ENCODE data around the gene IRAK2.
A peak's percentile ranks its signal among the peaks of the same experiment; 100 is the strongest.

The IRAK2 gene

DNA sequence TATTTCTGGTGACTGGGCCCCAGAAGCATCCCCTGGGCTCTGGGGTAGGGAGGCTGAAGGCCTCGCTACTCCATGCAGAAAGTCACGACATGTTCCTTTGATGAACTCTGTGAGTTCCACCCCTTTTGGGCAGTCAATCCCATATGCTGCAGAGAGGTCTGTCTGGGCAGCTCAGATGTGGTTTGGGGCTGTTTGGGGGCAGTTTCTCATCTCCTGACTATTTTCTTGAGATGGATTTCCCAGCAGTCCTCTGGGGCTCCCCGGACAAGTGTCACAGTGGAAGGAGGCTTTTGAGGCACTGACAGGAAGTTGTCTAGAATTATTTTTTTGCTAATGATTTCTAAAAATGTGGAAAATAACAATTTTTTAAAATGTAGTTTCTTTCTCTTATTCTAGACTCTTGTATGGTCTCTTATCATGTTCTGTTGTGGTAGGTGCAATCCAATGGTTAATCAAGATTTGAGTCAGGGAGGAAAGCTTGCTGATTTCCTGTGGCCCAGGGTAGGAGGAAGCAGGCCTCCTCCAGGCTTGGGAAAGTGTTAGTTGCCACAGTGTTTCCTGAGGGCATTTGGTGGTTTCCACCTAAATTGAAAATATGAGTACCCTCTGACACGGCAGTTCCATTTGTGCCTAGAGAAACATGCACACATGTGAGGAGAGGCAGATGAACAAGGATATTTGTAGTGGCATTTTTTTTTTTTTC, 63.7 kb downstream of the IRAK2 start:
- peak; percentile 26 for DNase-seq

DNA sequence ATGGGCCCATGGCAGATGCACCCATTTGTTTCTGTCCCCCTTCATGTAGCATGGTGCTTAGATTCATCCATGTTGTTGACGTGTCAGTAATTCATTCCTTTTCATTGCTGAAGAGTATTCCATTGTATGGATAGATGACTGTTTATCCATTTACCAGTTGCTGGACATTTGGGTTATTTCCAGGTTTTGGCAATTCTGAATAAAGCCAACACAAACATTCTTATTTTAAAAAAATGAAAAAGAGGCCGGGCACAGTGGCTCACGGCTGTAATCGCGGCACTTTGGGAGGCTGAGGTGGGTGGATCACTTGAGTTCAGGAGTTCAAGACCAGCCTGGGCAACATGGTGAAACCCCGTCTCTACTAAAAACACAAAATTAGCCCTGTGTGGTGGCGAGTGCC, 64.9 kb downstream of the IRAK2 start:
- DNase-seq = no peak

DNA sequence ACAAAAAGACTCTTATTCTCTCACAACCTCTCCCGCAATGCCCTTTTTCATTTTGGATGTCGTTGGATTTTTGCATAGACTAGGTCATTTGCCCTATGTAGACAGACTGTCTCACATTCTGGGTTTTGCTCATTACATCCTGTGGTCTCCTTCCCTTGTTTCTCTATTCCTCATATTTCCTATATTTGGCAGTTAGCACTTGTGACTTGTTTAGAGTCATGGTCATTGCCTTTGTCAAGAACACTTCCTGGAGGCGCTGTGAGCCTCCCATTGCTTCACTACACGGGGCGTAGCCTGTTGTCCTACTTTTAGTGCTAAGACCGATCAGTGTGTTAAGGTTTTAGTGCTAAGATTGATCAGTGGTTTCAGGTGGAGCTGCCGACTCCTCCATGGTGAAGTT, 67.4 kb downstream of the IRAK2 start:
- peak; percentile 42 for DNase-seq

DNA sequence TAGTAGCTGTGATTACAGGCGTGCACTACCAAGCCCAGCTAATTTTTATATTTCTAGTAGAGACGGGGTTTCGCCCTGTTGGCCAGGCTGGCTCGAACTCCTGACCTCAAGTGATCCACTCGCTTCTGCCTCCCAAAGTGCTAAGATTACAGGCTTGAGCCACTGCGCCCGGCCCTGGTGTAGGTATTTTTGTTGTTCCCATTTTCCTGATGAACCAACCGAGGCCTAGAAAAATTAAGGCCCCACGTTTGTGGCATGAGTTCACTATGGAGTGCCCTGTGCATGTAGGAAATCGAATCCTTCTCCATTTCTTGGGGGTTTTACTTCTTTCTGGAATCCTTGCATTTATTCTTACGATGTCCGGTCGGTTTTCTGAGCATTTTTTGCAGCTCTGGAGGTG, 69.3 kb downstream of the IRAK2 start:
- no peak for DNase-seq

DNA sequence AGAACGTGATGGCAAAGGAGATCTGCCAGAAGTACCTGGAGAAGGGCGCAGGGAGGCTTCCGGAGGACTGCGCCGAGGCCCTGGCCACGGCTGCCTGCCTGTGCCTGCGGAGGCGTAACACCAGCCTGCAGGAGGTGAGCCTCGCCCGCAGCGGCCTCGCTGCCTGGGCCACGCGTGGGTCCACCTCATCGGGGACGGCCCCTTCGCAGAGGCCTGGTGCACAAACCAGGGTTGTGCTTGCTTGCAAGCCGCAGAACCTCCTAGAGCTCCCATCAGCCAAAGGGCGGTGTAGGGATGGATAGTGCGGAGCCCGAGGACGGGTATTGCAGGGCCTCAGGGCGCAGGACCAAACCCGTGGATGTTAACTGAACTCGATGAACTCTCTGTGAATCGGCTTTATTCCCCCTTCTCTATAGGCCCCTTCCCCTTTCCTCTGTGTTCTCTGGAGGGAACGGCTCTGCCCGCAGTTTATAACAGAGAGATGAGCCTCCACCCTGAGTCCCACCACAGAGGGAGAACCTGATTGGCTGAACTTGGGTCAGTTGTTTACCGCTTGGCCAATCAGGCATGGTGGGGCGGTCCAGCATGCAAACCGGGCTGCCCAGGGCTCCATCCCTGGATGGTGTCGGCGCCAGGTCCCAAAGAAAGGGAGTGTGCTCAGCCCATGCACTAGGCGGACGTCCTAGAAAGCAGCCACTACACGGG, 70.0 kb downstream of the IRAK2 start:
- no peak for DNase-seq

- no peak for DNase-seq
Observed at GRCh38 chr3:10235551-10235950, 70.8 kb downstream of the IRAK2 start.

DNA sequence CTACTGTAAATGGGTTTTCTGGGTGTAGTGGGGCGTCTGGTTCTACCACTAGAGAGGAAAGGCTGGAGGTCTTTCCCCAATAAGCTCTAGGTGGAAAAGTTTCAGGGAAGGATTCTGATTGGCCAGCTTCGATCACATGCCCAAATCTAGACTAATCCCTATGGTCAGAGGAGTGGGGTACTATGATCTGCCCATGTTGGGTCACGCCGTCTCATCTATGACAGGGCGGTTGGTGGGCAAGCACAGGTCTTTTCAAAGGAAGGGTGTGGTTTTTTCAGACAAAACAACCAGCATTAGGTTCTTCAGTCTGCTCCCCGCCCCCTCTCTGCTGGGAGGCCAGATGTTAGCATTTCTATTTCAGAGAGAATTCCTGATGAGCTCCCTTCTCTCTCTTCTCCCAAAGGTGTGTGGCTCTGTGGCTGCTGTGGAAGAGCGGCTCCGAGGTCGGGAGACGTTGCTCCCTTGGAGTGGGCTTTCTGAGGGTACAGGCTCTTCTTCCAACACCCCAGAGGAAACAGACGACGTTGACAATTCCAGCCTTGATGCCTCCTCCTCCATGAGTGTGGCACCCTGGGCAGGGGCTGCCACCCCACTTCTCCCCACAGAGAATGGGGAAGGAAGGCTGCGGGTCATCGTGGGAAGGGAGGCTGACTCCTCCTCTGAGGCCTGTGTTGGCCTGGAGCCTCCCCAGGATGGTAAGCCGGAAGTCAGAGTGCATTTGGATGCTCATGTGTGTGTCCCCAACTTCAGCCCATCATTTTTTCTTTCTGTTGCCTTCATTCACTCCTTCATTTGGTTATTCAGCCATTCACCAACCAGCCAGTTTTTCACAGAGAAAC, 73.8 kb downstream of the IRAK2 start:
- peak; percentile 39 for DNase-seq

DNA sequence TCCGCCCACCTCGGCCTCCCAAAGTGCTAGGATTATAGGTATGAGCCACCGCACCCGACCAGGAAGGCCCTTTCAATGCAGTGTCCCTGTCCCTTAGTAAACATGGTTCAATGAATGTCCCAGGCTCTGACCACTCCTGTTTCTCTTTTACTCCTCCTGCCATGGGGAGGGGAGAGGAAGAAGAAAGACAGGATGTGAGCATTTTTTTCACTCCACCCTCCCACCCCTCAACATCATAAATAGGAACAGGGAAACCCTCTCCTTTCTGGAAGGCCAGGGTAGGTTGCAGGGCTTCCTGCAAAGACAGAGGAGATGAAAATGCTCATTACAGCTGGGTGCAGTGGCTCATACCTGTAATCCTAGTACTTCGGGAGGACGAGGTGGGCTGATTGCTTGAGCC, 76.1 kb downstream of the IRAK2 start:
- no peak for DNase-seq

GRCh38 chr3:10242182-10243065, 77.7 kb downstream of the IRAK2 start:
- peak; percentile 56 for DNase-seq

DNA sequence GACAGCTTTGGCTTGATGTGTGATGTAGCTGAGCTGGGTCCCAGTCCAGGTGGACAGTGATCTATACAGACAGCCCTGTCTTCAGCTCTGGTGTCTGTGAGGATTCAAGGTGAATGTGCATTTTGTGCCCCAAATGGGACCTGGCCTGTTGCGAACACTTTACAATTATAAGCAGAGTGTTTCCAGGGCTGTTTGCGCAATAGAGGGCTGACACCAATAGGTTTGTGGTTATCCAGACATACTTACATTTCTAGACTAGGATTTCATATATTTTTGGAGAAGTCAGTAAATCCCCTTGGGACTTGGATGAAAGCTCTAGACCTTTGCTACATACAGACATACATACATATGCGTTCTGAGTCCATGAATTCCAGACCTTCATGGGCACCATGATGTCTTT, 79.3 kb downstream of the IRAK2 start:
- no peak for DNase-seq

DNA sequence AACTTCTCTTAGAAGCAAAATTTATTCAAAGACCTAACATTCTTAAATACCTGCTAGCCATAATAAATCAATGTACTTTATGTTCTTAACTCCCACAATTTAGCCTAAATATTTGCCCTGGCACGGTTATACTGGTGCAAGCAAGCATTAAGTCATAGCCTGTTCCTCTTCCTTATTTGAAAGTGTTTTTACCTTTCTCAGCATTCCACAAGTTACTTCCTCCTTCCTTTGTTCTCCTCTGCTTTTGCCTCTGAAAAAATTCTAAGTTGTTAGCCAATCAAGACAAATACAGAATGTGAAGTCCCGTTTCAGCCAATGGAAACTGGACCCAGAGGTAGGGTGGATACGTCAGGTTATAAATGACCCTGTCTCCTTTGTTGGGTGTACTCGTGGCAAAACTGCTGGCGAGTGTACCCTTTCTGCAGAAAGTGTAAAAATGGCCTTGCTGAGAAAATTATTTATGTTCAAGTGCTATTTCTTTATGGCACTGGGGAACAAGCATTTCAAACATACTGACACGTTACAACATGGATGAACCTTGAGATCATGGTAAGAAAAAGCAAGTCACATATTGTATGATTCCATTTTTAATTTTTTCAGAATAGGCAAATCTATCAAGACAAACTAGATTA, 80.5 kb downstream of the IRAK2 start:
- no peak for DNase-seq

GRCh38 chr3:10247679-10248183, 83.0 kb downstream of the IRAK2 start:
- DNase-seq = no peak

GRCh38 chr3:10248184-10248983, 83.7 kb downstream of the IRAK2 start, which contains the start of gene TATDN2:
TSS of gene TATDN2 (plus strand) at chr3:10248459. CDS start at chr3:10249201, 742 bp downstream.
- peak; percentile 95 for DNase-seq

DNA sequence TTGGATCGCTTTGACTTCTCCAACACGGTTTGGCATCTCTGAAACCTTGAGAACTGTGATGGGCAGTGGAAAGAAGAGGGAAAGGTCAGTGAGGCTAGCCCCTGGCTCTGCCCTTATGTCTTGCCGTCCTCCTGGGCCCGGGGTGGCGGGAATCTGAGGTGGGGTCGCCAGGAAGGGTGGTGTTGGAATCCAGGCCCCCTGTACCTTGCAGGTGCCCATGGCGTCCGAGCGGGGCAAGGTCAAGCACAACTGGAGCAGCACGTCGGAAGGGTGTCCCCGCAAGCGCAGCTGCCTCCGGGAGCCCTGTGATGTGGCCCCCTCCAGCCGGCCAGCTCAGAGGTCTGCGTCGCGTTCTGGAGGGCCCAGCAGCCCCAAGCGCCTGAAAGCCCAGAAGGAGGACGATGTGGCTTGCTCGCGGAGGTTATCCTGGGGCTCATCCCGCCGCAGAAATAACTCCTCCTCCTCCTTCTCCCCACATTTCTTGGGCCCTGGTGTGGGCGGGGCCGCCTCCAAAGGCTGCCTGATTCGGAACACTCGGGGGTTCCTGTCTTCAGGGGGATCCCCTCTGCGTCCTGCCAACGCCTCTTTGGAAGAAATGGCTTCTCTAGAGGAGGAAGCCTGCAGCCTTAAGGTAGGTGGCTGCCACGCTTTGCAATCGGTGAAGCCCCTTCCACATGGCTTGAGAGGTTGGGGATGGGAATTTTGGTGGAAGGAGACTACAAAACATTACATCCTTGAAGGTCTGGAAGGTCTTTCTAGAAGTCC, 84.4 kb downstream of the IRAK2 start:
- DNase-seq = peak; percentile 20

GRCh38 chr3:10249833-10250232, 85.1 kb downstream of the IRAK2 start:
- no peak for DNase-seq

DNA sequence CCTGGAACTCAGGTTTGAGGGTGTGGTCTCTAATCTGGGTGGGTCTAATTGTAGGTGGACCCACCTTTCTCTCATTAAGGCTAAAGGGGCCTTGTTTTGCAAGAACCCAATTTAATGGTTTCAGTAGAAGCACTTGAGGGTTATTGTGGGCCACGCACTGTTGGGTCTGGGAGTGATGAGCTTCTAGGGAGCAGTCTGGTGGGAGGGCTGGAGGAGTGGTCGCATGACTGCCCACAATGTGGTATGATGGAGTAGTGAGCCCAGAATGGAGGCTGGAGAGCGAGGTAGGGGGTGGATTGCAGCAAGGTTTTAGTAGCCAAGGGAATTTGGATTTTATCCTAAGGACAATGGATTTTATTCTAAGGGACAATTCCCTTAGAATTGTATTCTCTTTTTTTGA, 86.3 kb downstream of the IRAK2 start:
- no peak for DNase-seq

DNA sequence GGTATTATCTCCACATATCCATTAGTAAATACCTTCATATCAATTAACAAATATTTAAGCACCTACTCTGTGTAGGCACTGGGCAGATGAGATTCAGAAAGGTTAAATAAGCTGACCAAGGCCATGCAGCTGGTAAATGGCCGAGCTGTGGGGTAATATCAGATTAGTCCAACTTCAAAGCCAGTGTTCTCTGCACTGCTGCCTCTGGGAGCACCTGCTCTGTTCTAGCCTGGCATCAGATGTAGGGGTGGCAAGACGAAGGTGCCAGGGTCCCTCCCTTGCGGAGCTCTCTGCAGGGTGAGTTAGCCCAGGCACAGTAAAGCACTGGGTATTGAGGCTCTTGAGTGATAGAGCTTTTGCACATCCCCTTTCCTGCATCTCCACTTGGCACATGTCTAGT, 89.0 kb downstream of the IRAK2 start:
- no peak for DNase-seq

- no peak for DNase-seq
Observed at GRCh38 chr3:10255835-10256234, 91.1 kb downstream of the IRAK2 start.

DNA sequence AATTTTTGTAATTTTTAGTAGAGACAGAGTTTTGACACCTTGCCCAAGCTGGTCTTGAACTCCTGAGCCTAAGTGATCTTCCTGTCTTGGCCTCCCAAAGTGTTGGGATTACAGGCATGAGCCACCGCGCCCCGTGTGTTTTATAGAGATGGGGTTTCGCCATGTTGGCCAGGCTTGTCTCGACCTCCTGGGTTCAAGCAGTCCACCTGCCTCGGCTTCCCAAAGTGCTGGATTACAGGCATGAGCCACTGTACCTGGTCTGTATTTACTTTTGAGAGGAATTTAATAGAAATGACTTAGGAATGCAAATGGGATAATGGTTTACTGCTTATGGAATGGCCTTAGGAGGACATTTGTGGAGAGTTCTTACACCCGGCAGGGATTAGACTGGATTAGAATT, 94.3 kb downstream of the IRAK2 start:
- no peak for DNase-seq

DNA sequence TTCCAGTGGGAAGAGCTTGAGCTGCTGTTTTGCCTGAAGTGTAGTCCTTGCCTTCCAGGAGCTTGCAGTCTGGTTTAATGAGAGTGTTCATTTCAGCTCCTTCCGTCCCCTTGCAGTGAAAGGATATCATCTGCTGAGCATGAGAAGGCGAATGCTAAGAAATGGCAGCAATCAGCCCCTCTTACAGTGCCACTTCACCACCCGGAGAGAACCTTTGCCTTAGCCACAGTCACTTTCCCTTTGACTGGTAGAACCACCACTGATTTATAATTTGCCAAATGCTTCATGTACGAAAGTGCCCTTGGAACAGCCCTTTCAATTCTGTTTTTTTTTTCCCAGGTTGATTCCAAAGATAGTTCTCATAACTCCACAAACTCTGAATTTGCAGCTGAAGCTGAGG, 95.1 kb downstream of the IRAK2 start:
- no peak for DNase-seq

All from CD4-positive, alpha-beta T cell treated with Interferon gamma for 1 hour (primary cell).